Lower leg skin (tissue), 3 donors: ENCODE results near the gene ASB6.

Experiments used
- CTCF ChIP-seq, 3 donors: fragments of 450-650 bp; IDR thresholded peaks; one replicate each; pipeline ENCODE4 v1.5.1; 2016; ENCODE audit warnings: antibody characterized with exemption in 3 of 3, mild to moderate bottlenecking in 3 of 3, moderate library complexity in 2 of 3
- POLR2A ChIP-seq, 2 donors: fragments of 450-650 bp; IDR thresholded peaks; one replicate each; pipeline ENCODE4 v1.6.1; 2016 to 2017; ENCODE audit warnings: antibody characterized with exemption in 2 of 2, mild to moderate bottlenecking in 1 of 2, moderate library complexity in 1 of 2

GRCh38 chr9:129643706-129644105 lies 1.8 kb upstream of the ASB6 start:
- TF ChIP-seq CTCF (IDR thresholded peaks at IDR 0.05) (no peak), POLR2A (IDR thresholded peaks at IDR 0.05) (no peak)
